HepG2 (cell line): ENCODE data around the gene PPM1M. TPM values are rescaled to one million over a fixed set of nuclear protein-coding genes. Genes with fewer than 3 reads are reported as not detected.

Source experiments
- ARHGAP35 ChIP-seq: sonication (generic); formaldehyde crosslinking; IDR thresholded peaks from 2 replicates; pipeline ENCODE4 v1.9.0; 2022; ENCODE audit warnings: mild to moderate bottlenecking, inconsistent platforms, moderate library complexity, missing genetic modification reagents, borderline replicate concordance
- BHLHE40 ChIP-seq: IDR thresholded peaks from 2 replicates; pipeline ENCODE4 v1.6.1; 2011; ENCODE audit warnings: low read length, improper control_type of control experiment
- CHD2 ChIP-seq: IDR thresholded peaks from 2 replicates; pipeline ENCODE4 v1.6.1; 2011; ENCODE audit warnings: low read depth, low read length, improper control_type of control experiment
- EZH2 ChIP-seq: conservative IDR thresholded peaks from 2 replicates; pipeline ENCODE4 v1.6.1; 2012; ENCODE audit warnings: mild to moderate bottlenecking, low read depth, low read length, moderate library complexity
- HHEX ChIP-seq: IDR thresholded peaks from 2 replicates; pipeline ENCODE4 v1.6.1; 2016; ENCODE audit warnings: control low read depth
- HNF4G ChIP-seq, 2 experiments: sonication (generic) in 1 of 2; formaldehyde crosslinking in 1 of 2; IDR thresholded peaks; 2 replicates each; pipeline versions ENCODE4 v1.4.0 to v1.6.1; 2011 to 2020; ENCODE audit warnings: borderline replicate concordance in 2 of 2, low read depth in 2 of 2, mild to moderate bottlenecking in 2 of 2, low read length in 1 of 2, missing genetic modification reagents in 1 of 2, moderate library complexity in 1 of 2
- HOXA5 ChIP-seq: sonication (generic); formaldehyde crosslinking; IDR thresholded peaks from 2 replicates; pipeline ENCODE4 v1.4.0; 2020; ENCODE audit warnings: missing genetic modification reagents
- MATR3 ChIP-seq: sonication (generic); formaldehyde crosslinking; IDR thresholded peaks from 2 replicates; pipeline ENCODE4 v1.4.0; 2020; ENCODE audit warnings: missing genetic modification reagents
- RBAK ChIP-seq: sonication (generic); formaldehyde crosslinking; IDR thresholded peaks from 2 replicates; pipeline ENCODE4 v1.5.1; 2020; ENCODE audit warnings: mild to moderate bottlenecking, missing genetic modification reagents
- SCMH1 ChIP-seq: sonication (generic); formaldehyde crosslinking; IDR thresholded peaks from 2 replicates; pipeline ENCODE4 v1.9.0; 2021; ENCODE audit warnings: missing genetic modification reagents, mild to moderate bottlenecking, borderline replicate concordance
- TIGD3 ChIP-seq: sonication (generic); formaldehyde crosslinking; IDR thresholded peaks from 2 replicates; pipeline ENCODE4 v1.5.1; 2020; ENCODE audit warnings: mild to moderate bottlenecking, missing genetic modification reagents, borderline replicate concordance
- XBP1 ChIP-seq: sonication (generic); formaldehyde crosslinking; IDR thresholded peaks from 2 replicates; pipeline ENCODE4 v1.5.0; 2020; ENCODE audit warnings: missing genetic modification reagents
- ZFP82 ChIP-seq: sonication (generic); formaldehyde crosslinking; IDR thresholded peaks from 2 replicates; pipeline ENCODE4 v1.5.1; 2020; ENCODE audit warnings: mild to moderate bottlenecking, missing genetic modification reagents, borderline replicate concordance
- ZNF224 ChIP-seq: sonication (generic); formaldehyde crosslinking; IDR thresholded peaks from 2 replicates; pipeline ENCODE4 v1.5.0; 2020; ENCODE audit warnings: mild to moderate bottlenecking, missing genetic modification reagents
- ZNF737 ChIP-seq: sonication (generic); formaldehyde crosslinking; IDR thresholded peaks from 2 replicates; pipeline ENCODE4 v1.5.0; 2020; ENCODE audit warnings: missing genetic modification reagents, mild to moderate bottlenecking, borderline replicate concordance
- ZNF740 ChIP-seq: sonication (generic); formaldehyde crosslinking; IDR thresholded peaks from 2 replicates; pipeline ENCODE4 v1.4.0; 2020; ENCODE audit warnings: missing genetic modification reagents
- ZNF770 ChIP-seq: sonication (generic); formaldehyde crosslinking; IDR thresholded peaks from 2 replicates; pipeline ENCODE4 v1.5.0; 2020; ENCODE audit warnings: mild to moderate bottlenecking, missing genetic modification reagents
- ZNF800 ChIP-seq: sonication (generic); formaldehyde crosslinking; IDR thresholded peaks from 2 replicates; pipeline ENCODE4 v1.4.0; 2020; ENCODE audit warnings: missing genetic modification reagents
- polyA plus RNA-seq, 8 experiments: library from polyadenylated mRNA; depleted of rRNA in 3 of 8; stranded (reverse) in 7 of 8; unstranded in 1 of 8; fragments of >200 nt; fragmentation: Illumina TruSeq in 4 of 8; extraction: Trizol in 4 of 8; gene quantifications; 2 replicates each; pipeline versions ENCODE4 v1.2.1 to v1.2.3, GENCODE V29; 2011 to 2016; ENCODE audit warnings: low read depth in 4 of 8, missing spikeins in 1 of 8, mixed read lengths in 1 of 8; ENCODE audit not compliant: insufficient read depth in 1 of 8
- total RNA-seq, 5 experiments: library from RNA; depleted of rRNA; stranded (reverse); fragments of >200 nt; fragmentation: Illumina TruSeq; extraction: Trizol; gene quantifications; 2 replicates each; pipeline ENCODE4 v1.2.3, GENCODE V29; 2016; ENCODE audit warnings: low read depth in 1 of 5
- TF ChIP-seq, protein P1 (sequence below): IDR thresholded peaks from 2 replicates; pipeline ENCODE4 v1.6.1; 2016; ENCODE audit warnings: missing biosample characterization, missing genetic modification reagents, low read depth
- TF ChIP-seq, protein P2 (sequence below): IDR thresholded peaks from 2 replicates; pipeline ENCODE4 v1.6.1; 2018; ENCODE audit warnings: missing genetic modification reagents

Gene PPM1M
- total and polyA plus RNA-seq, 2 of the 13 experiments (the other 11 are each of a cell fraction or from before 2014, with no cell fraction given), result 2.5 to 5.9 TPM

DNA sequence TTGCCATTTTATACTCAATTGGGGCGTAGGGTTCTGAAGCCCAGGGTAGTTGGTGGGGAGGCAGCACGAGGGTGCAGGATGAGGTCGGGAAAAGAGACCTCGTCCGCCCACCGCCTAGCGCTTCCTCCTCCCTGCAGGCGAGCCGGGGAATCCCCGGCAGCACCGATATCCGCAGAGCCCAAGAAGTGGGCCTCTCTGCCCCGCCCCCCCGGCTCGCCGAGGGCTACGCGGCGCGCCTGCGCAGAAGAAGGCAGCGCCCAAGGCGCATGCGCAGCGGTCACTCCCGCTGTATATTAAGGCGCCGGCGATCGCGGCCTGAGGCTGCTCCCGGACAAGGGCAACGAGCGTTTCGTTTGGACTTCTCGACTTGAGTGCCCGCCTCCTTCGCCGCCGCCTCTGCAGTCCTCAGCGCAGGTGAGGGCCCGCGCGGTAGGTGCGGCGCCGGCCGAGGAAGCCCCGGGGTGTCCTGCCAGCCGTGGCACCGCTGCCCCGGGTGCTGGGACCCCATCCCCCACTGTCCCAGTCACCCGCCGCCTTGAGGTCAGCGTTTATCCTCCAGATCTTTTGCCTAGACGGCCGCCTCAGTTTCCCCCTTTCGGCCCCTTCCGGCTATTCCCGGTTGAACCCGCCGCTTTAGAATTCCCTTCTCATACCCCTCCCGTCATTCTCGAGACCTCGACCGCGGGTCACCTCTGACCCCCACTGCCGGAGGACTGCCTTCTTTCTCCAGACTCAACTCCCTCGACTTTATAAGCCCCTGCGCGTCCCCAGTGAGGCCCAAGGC, 47.5 kb upstream of the PPM1M start, which contains the start of gene ALAS1 (continued):
- TF ChIP-seq HNF4G (IDR thresholded peaks at IDR 0.05; ENCODE audit: borderline replicate concordance, low read depth, low read length) (0 out of 2 replicates have a peak, but pooled peaks have one; percentile 4), HNF4G (CRISPR knock-in tag; IDR thresholded peaks at IDR 0.05; ENCODE audit: borderline replicate concordance, low read depth) (no peak), HHEX (CRISPR knock-in tag) (no peak), ZNF800 (CRISPR knock-in tag) (no peak), ZNF737 (no peak), ARHGAP35 (CRISPR knock-in tag) (no peak; the same call in 1 of the 2 replicates), ZNF224 (CRISPR knock-in tag) (no peak; the same call in 1 of the 2 replicates), SCMH1 (CRISPR knock-in tag) (no peak), ZFP82 (CRISPR knock-in tag) (no peak), EZH2 (no peak), ZNF770 (CRISPR knock-in tag) (peak; percentile 44; the same call in 1 of the 2 replicates), BHLHE40 (no peak), RBAK (CRISPR knock-in tag) (no peak), ZNF740 (no peak), CHD2 (no peak), HOXA5 (CRISPR knock-in tag) (peak; percentile 86), XBP1 (no peak), MATR3 (no peak), TIGD3 (CRISPR knock-in tag) (0 out of 2 replicates have a peak, but pooled peaks have one; percentile 58)
- TF ChIP-seq, protein P1, sequence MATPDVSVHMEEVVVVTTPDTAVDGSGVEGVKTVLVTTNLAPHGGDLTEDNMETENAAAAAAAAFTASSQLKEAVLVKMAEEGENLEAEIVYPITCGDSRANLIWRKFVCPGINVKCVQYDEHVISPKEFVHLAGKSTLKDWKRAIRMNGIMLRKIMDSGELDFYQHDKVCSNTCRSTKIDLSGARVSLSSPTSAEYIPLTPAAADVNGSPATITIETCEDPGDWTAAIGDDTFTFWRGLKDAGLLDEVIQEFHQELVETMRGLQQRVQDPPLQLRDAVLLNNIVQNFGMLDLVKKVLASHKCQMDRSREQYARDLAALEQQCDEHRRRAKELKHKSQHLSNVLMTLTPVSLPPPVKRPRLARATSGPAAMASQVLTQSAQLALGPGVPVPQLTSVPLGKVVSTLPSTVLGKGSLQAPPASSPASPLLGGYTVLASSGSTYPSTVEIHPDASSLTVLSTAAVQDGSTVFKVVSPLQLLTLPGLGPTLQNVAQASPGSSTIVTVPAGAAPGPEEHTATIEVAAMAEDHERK (CRISPR knock-in tag), result no peak
- TF ChIP-seq, protein P2, sequence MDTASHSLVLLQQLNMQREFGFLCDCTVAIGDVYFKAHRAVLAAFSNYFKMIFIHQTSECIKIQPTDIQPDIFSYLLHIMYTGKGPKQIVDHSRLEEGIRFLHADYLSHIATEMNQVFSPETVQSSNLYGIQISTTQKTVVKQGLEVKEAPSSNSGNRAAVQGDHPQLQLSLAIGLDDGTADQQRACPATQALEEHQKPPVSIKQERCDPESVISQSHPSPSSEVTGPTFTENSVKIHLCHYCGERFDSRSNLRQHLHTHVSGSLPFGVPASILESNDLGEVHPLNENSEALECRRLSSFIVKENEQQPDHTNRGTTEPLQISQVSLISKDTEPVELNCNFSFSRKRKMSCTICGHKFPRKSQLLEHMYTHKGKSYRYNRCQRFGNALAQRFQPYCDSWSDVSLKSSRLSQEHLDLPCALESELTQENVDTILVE, result peak; percentile 17; the same call in 1 of the 2 replicates
